Measurements from ENCODE around the gene BEST1.
"Not testable (repeated sequence)": the region's sequence is repeated elsewhere in the genome, so short reads cannot be mapped to it uniquely, and the experiment has no call there.

Gene BEST1

GRCh38 chr11:61949169-61950034, 749 bp upstream of the BEST1 start:
- no peak for TF ChIP-seq CTCF (IDR thresholded peaks at IDR 0.05; ENCODE audit: low read depth, low read length, missing control alignments)
- in situ Hi-C loops (cut with HindIII; ENCODE audit: low sequenced_read_pairs), result no loop called here
- H3K4me3 ChIP-seq (ENCODE audit: low read depth, low read length), result no peak overlapping the region
- DNase-seq (ENCODE audit: low read depth), result peak; percentile 49

- in situ Hi-C loops (cut with HindIII; ENCODE audit: low sequenced_read_pairs), result no loop called here
- no peak overlapping the region for H3K4me3 ChIP-seq (ENCODE audit: low read depth, low read length)
- no peak for DNase-seq (ENCODE audit: low read depth)
- no peak for TF ChIP-seq CTCF (IDR thresholded peaks at IDR 0.05; ENCODE audit: low read depth, low read length, missing control alignments)
Measured at GRCh38 chr11:61951484-61952135, 1.5 kb downstream of the BEST1 start.

GRCh38 chr11:61952882-61953281, 2.7 kb downstream of the BEST1 start:
- in situ Hi-C loops (cut with HindIII; ENCODE audit: low sequenced_read_pairs), result no loop called here
- H3K4me3 ChIP-seq (ENCODE audit: low read depth, low read length), result no peak overlapping the region
- no peak for TF ChIP-seq CTCF (IDR thresholded peaks at IDR 0.05; ENCODE audit: low read depth, low read length, missing control alignments)
- DNase-seq (ENCODE audit: low read depth), result no peak

- DNase-seq (ENCODE audit: low read depth); H3K4me3 ChIP-seq (ENCODE audit: low read depth, low read length); in situ Hi-C loops (cut with HindIII; ENCODE audit: low sequenced_read_pairs): not testable (repeated sequence)
Measured at GRCh38 chr11:61953632-61954031, 3.5 kb downstream of the BEST1 start.

- no peak overlapping the region for H3K4me3 ChIP-seq (ENCODE audit: low read depth, low read length)
- in situ Hi-C loops (cut with HindIII; ENCODE audit: low sequenced_read_pairs), result no loop called here
- no peak for DNase-seq (ENCODE audit: low read depth)
- no peak for TF ChIP-seq CTCF (IDR thresholded peaks at IDR 0.05; ENCODE audit: low read depth, low read length, missing control alignments)
Measured at GRCh38 chr11:61954106-61954850, 4.1 kb downstream of the BEST1 start.

GRCh38 chr11:61954851-61955421, 4.8 kb downstream of the BEST1 start:
- no peak overlapping the region for H3K4me3 ChIP-seq (ENCODE audit: low read depth, low read length)
- in situ Hi-C loops (cut with HindIII; ENCODE audit: low sequenced_read_pairs), result no loop called here
- DNase-seq (ENCODE audit: low read depth), result no peak

More at GRCh38 chr11:61954851-61955421, 4.8 kb downstream of the BEST1 start:
- TF ChIP-seq CTCF (IDR thresholded peaks at IDR 0.05; ENCODE audit: low read depth, low read length, missing control alignments), result no peak
